Forelimb muscle (tissue), 1 donor: ENCODE data around the gene SORL1. TPM values are rescaled to one million over a fixed set of nuclear protein-coding genes. Genes with fewer than 3 reads are reported as not detected.

Experiments
- DNase-seq: peaks from one replicate; pipeline ENCODE4 v3.0.0-alpha.2; 2013; ENCODE audit warnings: low read depth
- polyA plus RNA-seq: library from polyadenylated mRNA; unstranded; fragments of 120-200 nt; gene quantifications from one replicate; pipeline ENCODE4 v1.2.1, GENCODE V29; 2013; ENCODE audit not compliant: insufficient read length

The SORL1 gene
- polyA plus RNA-seq, 1 donor = 1.9 TPM

DNA sequence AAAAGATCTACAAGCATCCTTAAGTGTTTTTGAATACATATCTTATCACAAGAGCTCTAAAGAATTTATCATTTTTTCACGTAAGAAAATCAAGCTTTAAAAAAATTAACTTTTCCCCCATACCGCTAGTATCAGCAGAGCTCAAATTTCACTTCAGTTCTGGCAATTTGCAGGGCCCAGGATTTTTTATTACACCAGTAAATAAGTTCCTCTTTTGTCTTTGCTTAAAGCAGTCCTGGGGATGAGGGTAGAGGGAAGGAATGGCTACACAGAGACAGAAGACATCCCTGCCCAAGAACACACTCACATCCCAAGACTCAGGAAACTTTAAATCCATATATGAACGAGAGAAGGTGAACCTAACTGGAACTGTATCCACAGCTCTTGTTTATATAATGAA is 22.6 kb upstream of the SORL1 start:
- DNase-seq = no peak

DNA sequence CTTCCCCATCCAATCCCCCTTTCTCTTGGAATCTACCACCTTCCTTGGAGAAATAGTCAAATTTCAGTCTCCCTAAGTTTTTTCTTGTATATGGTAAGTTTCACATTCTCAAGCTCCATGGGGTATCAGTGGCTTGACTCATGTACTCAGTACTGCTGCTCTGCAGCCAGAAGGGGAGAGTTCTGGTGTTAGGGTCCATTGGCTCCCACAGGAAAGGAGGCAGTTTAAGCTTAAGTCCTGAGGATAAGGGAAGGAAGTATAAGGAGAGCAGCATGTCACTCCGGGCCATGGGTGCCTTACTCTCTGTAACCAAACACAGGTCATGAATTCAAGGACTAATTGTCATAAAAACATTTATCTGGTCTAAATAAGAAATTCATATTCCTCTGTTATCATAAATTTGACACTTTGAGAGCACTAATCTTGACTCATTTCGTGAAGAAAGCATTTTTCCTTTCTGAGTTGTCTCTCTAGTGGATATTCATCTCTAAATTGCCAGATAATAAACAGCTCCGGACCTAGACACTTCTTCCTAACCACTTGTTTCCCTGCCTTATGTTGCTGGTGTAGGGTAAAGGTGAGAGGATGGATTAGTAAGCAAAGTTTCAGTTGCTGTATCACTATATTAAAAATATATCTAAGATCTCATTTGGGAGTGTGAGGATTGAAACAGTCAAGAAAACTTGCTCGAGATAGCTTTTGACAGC is 20.1 kb upstream of the SORL1 start:
- no peak for DNase-seq

DNA sequence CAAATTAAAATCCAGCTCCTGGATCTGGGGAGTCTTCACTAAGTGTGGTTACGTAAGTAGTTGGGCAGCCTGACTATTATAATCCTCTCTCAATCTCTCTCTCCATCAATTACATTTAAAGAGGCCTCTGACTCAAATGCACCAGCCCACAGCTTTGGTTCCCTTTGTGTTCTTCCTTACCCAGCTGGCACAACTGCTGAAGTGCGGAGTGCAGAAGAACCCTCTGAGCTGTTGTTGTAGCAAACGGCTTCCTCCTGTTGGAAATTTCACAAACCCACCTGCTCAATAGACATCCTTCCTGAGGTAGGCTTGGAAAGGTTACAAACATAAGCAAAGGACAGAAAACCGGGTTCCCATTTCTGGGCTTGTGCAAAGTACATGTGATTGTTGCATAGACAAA is 17.0 kb upstream of the SORL1 start:
- DNase-seq = no peak

DNA sequence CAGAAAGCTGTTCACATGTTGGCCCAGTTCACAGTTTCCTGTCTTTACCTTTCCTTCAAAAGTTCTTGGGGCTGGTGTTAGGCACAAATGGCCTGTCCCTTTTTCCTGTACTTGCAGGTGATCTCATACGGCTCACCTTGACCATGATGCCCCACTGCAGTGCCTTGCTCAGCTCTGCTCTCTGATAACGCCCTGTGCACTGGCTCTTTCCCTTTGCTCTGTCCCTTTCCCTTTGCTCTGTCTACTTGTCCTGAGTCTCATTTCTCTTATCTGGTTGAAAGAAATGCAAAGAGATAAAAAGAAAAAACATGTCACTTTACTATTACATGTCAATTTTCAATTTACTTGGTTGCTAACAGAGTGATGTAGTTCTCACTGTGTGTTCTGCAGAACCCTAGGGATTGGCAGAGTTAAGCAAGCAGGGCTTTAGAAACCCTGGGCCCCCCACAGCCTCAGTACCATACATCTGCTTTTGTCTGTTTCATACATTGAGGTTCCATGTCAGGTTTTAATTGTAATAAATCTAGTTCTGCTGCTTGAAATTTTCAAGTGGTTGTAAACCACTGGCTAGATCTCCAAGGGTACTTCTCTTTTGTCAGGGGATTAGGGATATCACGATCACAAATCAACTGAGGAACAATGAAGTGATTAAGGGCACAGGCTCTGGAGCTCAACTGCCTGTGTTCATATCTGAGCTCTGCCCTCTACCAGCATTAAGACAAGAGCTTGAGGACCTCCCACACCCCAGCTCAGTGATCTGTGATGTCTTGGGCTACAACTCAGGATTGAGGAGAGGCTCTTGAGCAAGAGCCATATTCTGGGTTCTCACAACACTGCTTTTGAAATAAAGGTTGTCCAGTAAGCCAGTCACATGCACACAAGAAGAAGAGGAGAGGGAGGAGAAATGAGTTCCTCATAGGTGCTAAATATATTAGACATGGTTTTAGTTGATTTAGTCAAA is 16.3 kb upstream of the SORL1 start:
- DNase-seq = no peak

DNA sequence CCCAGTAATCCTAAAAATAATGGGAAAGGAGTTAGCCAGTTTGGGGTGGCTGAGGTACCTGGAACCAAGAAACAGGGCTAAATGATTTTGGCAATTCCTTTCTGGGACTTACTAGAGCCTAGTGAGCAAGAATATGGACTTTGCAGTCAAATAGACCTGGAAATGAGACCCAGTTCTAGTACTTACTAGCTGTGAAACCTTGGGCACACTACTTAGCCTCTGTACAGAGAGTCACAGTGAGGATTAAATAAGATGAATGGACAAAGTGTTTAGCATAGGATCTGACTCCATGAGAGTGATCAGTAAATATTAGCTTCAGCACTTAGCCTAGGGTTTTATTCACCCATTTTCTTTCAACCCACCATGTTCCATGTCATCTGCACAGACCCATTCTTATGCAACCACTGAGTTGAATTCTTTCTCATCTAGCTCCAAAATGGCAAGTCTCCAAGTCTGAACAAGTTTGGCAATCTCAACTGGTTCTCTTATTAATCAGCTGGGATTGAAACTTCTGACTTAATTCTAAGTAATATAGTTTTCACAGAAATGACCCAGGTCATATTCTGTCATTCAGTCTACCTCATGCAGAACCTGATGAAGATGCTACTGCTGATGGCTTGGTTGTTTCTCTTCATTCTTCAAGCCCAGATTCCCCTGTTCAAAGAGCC is 15.0 kb upstream of the SORL1 start:
- no peak for DNase-seq

DNA sequence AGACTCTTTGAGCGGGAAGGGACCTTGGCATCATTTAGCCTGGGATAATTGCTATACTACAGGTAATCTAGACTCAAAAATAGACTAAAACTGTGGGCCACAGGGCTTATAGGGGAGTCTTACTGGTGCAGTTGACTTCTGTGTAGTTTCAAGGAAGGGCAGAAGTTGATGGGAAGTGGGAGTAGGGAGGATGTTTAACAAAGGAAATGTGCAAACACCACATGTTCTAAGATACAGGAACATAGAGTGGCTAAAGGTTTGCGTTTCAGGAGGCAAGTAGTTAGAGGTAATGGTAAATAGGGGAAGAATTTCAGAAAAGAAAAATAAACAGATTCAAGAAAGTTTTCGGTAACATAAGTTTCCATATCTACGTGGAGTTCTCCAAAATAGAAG is 14.4 kb upstream of the SORL1 start:
- DNase-seq = no peak

DNA sequence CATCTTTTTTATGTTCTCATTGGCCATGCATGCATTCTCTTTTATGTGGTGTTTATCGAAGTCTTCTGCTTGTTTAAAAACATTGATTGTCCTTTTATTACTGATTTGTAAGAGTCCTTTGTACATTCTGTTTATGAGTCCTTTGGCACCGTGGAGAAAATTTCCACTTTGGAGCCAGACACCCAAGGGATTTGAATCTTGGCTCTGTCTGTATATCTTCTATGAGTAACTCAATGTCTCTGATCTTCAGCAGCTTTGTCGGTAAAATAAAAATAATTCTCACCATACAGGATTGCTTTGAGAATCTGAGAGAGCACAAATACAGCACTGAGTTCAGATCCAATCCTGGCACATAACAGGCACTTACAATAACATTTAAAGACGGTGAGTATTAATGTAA is 12.8 kb upstream of the SORL1 start:
- DNase-seq = no peak

DNA sequence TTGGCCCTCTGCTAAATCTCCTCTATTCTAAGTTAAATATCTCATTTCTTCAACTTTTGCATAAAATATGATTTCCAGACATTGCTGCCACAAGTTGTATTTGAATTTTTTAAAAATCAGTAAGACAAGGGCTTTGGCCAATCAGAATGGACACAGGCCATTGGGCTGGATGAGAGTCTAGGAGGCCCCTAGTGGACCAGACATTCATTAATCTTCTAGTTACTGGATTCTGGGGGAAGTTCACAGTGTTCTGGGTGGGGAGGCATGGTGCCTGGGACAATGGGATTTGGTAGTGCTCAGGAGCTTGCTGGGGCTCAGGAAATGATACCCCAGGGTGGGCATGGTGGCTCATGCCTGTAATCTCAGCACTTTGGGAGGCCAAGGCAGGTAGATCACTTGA is 12.4 kb upstream of the SORL1 start:
- DNase-seq = no peak

DNA sequence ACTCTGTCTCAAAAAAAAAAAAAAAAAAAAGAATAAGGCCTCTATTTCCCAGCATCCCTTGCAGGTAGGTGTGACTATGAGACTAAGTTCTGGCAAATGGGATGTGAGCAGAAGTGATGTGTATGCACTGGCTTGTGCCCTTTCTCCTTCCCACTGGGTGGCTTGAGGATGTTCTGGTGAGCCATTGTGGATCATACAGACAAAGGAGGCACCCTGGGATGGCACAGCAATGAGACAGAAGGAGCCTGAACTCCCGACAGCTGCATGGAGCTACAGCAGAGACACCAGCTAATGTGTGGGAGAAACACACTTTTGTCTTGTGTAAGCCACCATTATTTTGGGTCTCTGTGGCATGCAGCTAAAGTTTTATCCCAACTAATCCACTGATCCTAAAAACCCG is 10.6 kb upstream of the SORL1 start:
- DNase-seq = no peak

DNA sequence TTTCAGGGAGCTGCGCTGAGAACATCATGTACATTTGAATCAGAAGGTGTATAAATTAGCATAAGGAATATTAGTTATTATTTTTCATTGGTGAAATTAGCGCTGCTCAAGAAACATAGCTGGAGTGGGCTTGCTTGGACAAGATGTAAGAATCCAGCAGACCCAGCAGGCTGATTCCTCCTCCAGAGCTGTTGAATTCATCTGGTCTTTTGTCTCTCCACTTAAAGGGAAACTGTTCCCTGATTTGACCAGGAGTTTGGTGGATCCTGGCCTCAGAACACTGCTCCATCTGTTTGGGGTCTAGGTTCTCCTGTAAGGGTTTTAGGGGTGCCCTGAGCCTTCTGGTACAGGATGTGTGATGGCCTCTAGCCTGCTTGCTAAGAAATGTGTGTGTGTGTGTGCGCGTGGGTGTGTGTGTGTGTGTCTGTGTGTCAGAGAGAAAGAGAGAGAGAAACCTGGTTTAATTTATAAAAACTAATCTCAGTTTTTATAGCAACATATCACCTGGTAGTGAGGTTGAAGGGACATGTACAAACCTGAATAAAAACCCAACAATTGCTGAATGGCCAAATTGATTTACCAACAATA is 8.3 kb upstream of the SORL1 start:
- no peak for DNase-seq

DNA sequence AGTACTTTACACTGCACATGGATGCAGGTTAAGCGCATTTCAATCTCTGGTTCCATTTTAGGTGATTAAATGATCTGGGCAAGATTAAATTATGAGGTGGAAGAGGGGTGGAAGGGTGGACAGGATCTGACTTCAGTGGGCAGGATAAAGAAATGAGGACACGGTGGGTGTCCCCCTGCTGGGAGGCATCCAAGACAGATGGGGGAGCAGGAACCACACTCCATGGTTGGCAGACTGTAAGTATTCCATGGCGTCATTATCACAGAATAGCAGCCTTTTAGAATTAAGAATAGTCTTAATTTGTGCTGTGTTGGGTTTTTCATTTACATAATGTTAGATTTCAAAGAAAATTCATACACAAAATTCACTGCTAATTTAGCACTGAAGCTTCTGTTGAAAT is 7.6 kb upstream of the SORL1 start:
- no peak for DNase-seq

DNA sequence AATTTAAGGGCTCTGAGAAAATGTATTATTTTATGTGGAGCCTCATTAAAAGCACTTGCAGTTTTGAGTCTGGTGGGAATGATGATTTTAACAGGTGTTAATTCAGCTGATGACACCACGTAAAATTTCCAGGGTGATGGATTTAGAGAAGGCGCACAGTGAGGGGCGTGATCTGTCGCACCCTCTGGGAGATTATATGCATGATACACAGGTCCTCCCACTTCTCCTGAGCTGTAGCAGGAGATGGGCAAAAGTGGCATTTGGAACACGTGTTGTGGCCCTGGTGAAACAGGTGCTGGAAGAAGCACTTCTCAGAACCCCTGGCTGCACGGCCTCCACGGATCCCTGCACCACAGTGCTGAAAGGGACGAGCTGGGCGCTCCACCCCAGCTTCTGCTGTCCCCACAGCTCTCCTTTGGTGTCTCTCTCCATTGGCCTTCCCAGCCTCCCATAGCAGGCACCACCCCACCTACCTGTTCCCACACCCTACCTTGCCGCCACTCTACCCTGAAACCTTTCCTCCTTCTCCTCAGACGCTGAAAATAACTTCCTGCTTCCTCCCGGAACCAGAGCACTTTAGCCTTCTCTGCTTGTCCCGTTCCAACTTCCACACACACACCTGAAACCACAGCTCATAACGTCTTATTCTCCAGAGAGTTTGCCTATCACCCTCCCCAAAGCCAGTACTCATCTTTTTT is 6.9 kb upstream of the SORL1 start:
- DNase-seq = no peak

DNA sequence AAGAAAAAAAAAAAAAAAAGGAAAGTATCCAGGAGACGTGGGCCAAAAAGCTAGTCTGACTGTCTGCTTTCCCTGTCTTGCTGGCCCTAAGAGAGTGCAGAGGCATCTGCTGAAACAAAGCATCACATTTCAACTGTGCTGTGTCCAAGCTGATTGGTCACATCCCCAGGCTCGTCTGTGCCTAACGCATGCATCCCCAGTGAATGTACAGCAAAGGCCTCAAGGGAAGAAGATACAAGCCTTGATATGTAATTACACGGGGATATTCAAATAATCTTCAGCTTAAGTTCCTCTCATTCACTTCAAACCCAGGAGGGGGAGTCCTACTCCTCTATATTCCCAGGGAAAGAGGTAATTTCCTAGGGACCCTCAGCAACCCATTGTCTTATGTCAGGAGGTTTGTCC is 5.4 kb upstream of the SORL1 start:
- no peak for DNase-seq

DNA sequence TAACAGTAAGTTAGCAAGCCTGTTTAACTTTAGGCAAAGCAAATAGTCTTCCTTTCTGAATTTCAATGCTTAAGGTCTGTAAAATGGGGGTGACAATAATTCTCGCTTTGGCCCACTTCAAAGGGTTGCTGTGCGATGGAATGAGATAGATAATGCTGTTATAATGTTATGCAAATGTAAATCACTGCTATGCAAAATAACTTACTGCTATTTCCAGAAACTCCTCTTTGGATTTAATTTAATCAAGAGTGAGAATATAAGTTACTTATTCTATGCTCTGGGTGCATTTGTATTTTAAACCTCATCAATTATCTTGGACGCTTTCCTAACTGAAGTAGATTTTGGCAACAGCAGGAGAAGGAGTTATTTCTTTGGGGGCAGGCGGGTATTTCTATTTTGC is 4.1 kb upstream of the SORL1 start:
- DNase-seq = no peak

DNA sequence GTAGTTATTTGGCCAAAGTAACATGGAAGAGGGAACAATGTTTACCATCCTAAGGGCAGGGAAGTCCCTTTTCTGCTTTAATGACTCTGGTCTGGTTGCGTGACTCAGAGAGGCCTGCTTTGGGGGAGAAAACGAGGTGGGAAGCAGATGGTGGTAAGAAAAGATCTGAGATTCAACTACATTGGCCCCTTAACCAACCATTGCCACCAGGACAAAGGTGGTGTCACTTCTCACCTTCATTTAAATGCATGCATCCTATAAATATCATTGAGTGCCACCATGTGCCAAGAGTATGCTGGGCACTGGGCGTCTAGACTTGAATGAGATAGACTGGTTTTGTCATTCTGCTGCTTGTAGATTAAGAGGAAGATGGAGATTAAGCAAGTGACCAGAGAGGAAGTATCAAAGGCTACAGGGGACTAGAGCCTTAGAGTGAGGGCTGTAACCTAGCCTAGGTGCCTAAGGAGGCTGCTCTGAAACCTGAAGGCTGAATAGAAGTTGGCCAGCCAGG is 3.6 kb upstream of the SORL1 start:
- no peak for DNase-seq

DNA sequence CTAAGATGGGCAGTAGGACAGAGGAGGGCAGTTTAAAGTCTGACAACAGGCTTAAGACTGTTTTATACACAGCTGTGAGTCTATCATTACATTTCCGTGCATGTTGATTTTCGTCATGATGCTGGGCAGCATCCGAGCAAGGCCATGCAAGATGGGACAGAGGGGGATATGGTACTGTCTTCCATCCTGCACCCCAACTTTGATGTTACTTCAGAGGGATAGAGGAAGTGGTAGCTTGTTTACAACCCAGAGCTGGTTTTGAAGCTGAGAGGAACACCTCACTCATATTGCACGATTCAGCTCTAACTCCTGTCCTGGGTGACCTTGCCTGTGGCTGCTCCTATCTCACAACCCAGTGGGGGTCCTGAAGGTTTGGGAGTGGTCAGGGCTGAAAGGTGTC is 3.0 kb upstream of the SORL1 start:
- DNase-seq = no peak

DNA sequence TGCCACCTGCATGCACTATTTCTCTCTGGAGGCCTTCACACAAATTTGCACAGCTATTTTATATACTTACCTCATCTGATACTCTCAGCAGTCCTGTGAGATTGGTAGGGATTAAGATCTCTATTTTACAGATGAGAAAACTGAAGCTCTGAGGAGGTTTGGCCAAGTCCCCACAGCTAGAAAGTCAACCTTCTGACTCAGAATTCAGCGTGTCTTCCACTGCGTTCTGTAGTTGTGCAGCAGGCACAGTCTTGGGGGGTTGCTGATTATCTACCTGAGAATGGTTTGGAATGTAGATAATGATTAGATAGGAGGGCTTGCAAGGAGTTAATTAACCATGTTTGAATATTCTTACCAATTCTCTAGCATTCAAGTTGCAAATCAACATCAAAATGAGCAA is 2.5 kb upstream of the SORL1 start:
- DNase-seq = no peak

DNA sequence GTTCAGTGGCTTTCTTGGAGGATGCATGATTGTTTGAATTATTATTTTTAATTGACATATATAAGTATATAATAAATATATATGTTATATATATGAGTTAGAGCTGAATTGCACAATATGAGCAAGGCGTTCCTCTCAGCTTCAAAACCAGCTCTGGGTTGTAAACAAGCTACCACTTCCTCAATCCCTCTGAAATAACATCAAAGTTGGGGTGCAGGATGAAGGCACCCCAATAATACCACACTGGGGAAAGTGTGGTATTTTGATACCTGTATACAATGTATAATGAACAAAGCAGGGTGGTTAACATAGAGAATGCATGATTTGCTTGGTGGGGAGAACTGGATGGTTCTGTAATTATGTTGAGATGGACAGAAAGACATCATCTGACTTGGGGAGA is 1.7 kb upstream of the SORL1 start:
- no peak for DNase-seq

DNA sequence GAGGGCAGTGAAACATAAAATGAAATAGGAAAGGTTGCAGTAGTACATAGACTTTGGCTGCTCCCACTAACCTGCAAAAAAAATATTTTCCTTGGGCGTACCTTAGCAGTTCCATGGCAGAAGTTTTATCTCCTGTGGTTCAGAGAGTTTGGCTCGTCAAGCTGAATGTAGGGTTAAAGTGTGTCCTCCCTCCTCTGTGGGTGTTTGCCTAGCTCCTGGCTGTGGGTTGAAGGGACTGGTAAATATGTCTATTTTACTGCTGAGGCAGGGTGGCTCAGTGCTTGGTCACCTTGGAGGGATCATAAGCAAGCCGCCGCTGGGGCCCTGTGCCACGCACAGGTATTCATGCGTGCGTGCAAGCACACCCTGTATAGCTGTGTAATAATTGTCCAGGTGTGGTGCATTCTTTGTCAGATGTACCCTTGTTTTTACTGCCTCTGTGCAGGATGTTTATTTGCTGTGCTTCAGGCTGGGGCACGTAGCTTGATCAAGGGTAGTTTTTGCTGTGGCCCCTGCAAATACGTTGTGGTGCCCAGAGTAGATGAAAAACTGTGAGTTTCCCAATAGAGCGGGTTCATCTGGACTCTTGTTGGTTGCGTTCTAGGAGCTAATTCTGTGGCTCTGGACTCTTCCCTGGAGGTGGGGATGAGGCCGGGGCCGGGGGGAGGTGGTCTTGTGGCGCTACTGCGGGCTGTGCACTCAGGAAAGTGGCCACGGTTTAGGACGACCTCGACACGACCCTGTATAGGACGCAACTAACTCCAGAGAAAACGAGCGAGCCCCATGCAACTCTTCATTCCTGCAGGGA is 732 bp upstream of the SORL1 start:
- DNase-seq = no peak

DNA sequence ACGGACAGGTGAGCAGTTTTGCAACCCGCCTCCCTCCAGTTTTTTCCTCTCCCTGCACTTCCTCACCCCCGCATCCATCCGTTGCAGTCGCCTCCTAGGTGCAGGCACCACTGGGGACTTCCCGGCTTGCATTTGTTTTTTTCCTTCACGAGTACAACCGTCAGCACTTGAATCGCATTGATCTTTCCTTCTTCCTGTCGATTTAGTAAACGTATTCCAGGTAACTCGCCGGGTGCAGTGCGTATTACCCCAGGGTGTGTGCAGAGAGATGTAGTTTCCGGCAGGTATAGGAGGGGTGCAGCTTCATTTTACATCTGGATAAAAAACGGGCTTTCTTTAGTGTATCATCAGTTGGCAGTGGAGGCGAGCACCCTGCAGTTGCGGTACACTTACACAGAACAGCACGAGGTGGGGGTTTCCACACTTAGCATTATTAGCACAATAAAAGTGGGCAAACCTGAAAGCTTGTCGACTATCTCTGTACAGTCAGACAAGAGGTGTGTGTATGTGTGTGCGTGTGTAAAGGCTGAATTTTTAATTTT is 566 bp downstream of the SORL1 start, which contains the start of gene SORL1-AS1:
SORL1-AS1 (minus strand) TSS at position 359 of the 542 bp plus-strand sequence.
- DNase-seq = no peak
